Activated naive CD8-positive, alpha-beta T cell treated with anti-CD3 and anti-CD28 coated beads for 36 hours (primary cell): ENCODE data around the gene ADAMTS6. TPM values are rescaled to one million over a fixed set of nuclear protein-coding genes. Genes with fewer than 3 reads are reported as not detected.
"Not testable (repeated sequence)": the region's sequence is repeated elsewhere in the genome, so short reads cannot be mapped to it uniquely, and the experiment has no call there.

Experiments used
- DNase-seq: peaks from one replicate; pipeline ENCODE4 v3.0.0; 2021
- H3K27ac Mint-ChIP-seq: one replicate; pipeline ENCODE4 v1.8.0; 2022; ENCODE audit warnings: mild to moderate bottlenecking, moderate library complexity, mixed read lengths
- H3K27me3 Mint-ChIP-seq: one replicate; pipeline ENCODE4 v1.8.0; 2022; ENCODE audit warnings: mild to moderate bottlenecking, mixed read lengths
- H3K36me3 Mint-ChIP-seq: one replicate; pipeline ENCODE4 v1.8.0; 2021; ENCODE audit warnings: mild to moderate bottlenecking, mixed read lengths
- H3K4me1 Mint-ChIP-seq: one replicate; pipeline ENCODE4 v1.8.0; 2021; ENCODE audit warnings: mixed read lengths
- H3K4me3 Mint-ChIP-seq: one replicate; pipeline ENCODE4 v1.8.0; 2022; ENCODE audit warnings: mild to moderate bottlenecking, moderate library complexity, mixed read lengths
- H3K9me3 Mint-ChIP-seq: one replicate; pipeline ENCODE4 v1.8.0; 2022; ENCODE audit warnings: mixed read lengths
- total RNA-seq, 2 experiments: library from RNA; stranded (reverse); gene quantifications; one replicate each; pipeline ENCODE4 v1.2.3, GENCODE V29; 2021

The ADAMTS6 gene
- total RNA-seq = 1 to 10 TPM; 1.5 to 1.6 TPM

GRCh38 chr5:65481635-65482295 is at the start of gene ADAMTS6:
Gene ADAMTS6, minus strand, starts transcription at chr5:65481920. Its CDS starts 8,247 bp downstream, at chr5:65473673.
- H3K4me3 Mint-ChIP-seq = no peak within 1 kb of the TSS
- H3K27ac Mint-ChIP-seq = peak within 1 kb of the TSS; percentile 82
- peak; percentile 85 for DNase-seq
- no peaks in the 10 kb centered on the region for H3K36me3 Mint-ChIP-seq
- no peaks in the 10 kb centered on the region for H3K9me3 Mint-ChIP-seq
- peaks cover 12% of the 10 kb centered on the region for H3K4me1 Mint-ChIP-seq
- H3K27me3 Mint-ChIP-seq = no peaks in the 10 kb centered on the region

GRCh38 chr5:65530904-65531303 is 49.2 kb upstream of the ADAMTS6 start:
- H3K4me1 Mint-ChIP-seq = no peaks in the 10 kb centered on the region
- no peaks in the 10 kb centered on the region for H3K27me3 Mint-ChIP-seq

GRCh38 chr5:65525726-65526125 is 44.0 kb upstream of the ADAMTS6 start:
- H3K27ac Mint-ChIP-seq = no peak overlapping the region
- no peak overlapping the region for H3K4me3 Mint-ChIP-seq
- H3K4me1 Mint-ChIP-seq = no peaks in the 10 kb centered on the region
- H3K36me3 Mint-ChIP-seq = peaks cover 22% of the 10 kb centered on the region
- no peak for DNase-seq
- no peaks in the 10 kb centered on the region for H3K27me3 Mint-ChIP-seq
- H3K9me3 Mint-ChIP-seq = no peaks in the 10 kb centered on the region

More at GRCh38 chr5:65530904-65531303, 49.2 kb upstream of the ADAMTS6 start:
- no peak overlapping the region for H3K27ac Mint-ChIP-seq
- DNase-seq = no peak
- no peak overlapping the region for H3K4me3 Mint-ChIP-seq
- no peaks in the 10 kb centered on the region for H3K9me3 Mint-ChIP-seq
- H3K36me3 Mint-ChIP-seq = peaks cover 18% of the 10 kb centered on the region

- no peak overlapping the region for H3K27ac Mint-ChIP-seq
- H3K4me1 Mint-ChIP-seq = no peaks in the 10 kb centered on the region
- DNase-seq = no peak
- H3K27me3 Mint-ChIP-seq = no peaks in the 10 kb centered on the region
- peaks cover 11% of the 10 kb centered on the region for H3K36me3 Mint-ChIP-seq
- H3K4me3 Mint-ChIP-seq = no peak overlapping the region
- H3K9me3 Mint-ChIP-seq = peaks cover 2% of the 10 kb centered on the region
These were observed 30.6 kb upstream of the ADAMTS6 start for GRCh38 chr5:65512170-65512937.

- peaks cover 2% of the 10 kb centered on the region for H3K4me1 Mint-ChIP-seq
- no peak overlapping the region for H3K27ac Mint-ChIP-seq
- no peak overlapping the region for H3K4me3 Mint-ChIP-seq
- no peaks in the 10 kb centered on the region for H3K36me3 Mint-ChIP-seq
- H3K27me3 Mint-ChIP-seq = no peaks in the 10 kb centered on the region
- no peak for DNase-seq
- H3K9me3 Mint-ChIP-seq = no peaks in the 10 kb centered on the region
These were observed 27.3 kb upstream of the ADAMTS6 start for GRCh38 chr5:65508978-65509377.

GRCh38 chr5:65506961-65507360 is 25.2 kb upstream of the ADAMTS6 start:
- Mint-ChIP-seq H3K9me3 (no peaks in the 10 kb centered on the region), H3K4me1 (peaks cover 2% of the 10 kb centered on the region), H3K36me3 (peaks cover 3% of the 10 kb centered on the region), H3K27ac (no peak overlapping the region), H3K4me3 (no peak overlapping the region), H3K27me3 (no peaks in the 10 kb centered on the region)
- no peak for DNase-seq

GRCh38 chr5:65489119-65489518 is 7.4 kb upstream of the ADAMTS6 start:
- Mint-ChIP-seq H3K4me1 (no peaks in the 10 kb centered on the region), H3K27ac (no peak overlapping the region), H3K36me3 (no peaks in the 10 kb centered on the region), H3K9me3 (no peaks in the 10 kb centered on the region), H3K4me3 (no peak overlapping the region), H3K27me3 (no peaks in the 10 kb centered on the region)
- DNase-seq = no peak

GRCh38 chr5:65488038-65488687 is 6.4 kb upstream of the ADAMTS6 start:
- not testable (repeated sequence) for H3K27me3 Mint-ChIP-seq, H3K36me3 Mint-ChIP-seq, H3K27ac Mint-ChIP-seq, DNase-seq, H3K4me3 Mint-ChIP-seq, H3K4me1 Mint-ChIP-seq, H3K9me3 Mint-ChIP-seq

GRCh38 chr5:65486803-65487202 is 5.1 kb upstream of the ADAMTS6 start:
- not testable (repeated sequence) for H3K27me3 Mint-ChIP-seq, H3K9me3 Mint-ChIP-seq, H3K36me3 Mint-ChIP-seq, H3K27ac Mint-ChIP-seq, DNase-seq, H3K4me3 Mint-ChIP-seq
- peaks cover 11% of the 10 kb centered on the region for H3K4me1 Mint-ChIP-seq

GRCh38 chr5:65485405-65485804 is 3.7 kb upstream of the ADAMTS6 start:
- no peak for DNase-seq
- Mint-ChIP-seq H3K4me1 (peaks cover 12% of the 10 kb centered on the region), H3K27me3 (no peaks in the 10 kb centered on the region), H3K9me3 (no peaks in the 10 kb centered on the region), H3K27ac (no peak overlapping the region), H3K4me3 (no peak overlapping the region), H3K36me3 (no peaks in the 10 kb centered on the region)

GRCh38 chr5:65483546-65484346 is 2.0 kb upstream of the ADAMTS6 start:
- Mint-ChIP-seq H3K36me3 (no peaks in the 10 kb centered on the region), H3K27ac (peak overlapping the region; percentile 82), H3K27me3 (no peaks in the 10 kb centered on the region), H3K4me1 (peaks cover 12% of the 10 kb centered on the region), H3K4me3 (no peak overlapping the region), H3K9me3 (no peaks in the 10 kb centered on the region)
- no peak for DNase-seq

GRCh38 chr5:65482736-65483545 is 1.2 kb upstream of the ADAMTS6 start:
- no peaks in the 10 kb centered on the region for H3K36me3 Mint-ChIP-seq
- no peaks in the 10 kb centered on the region for H3K27me3 Mint-ChIP-seq
- no peaks in the 10 kb centered on the region for H3K9me3 Mint-ChIP-seq
- H3K27ac Mint-ChIP-seq = peak overlapping the region; percentile 82
- no peak for DNase-seq
- no peak overlapping the region for H3K4me3 Mint-ChIP-seq
- H3K4me1 Mint-ChIP-seq = peaks cover 12% of the 10 kb centered on the region

- Mint-ChIP-seq H3K9me3 (no peaks in the 10 kb centered on the region), H3K4me3 (no peak overlapping the region), H3K36me3 (no peaks in the 10 kb centered on the region), H3K4me1 (peaks cover 12% of the 10 kb centered on the region), H3K27me3 (no peaks in the 10 kb centered on the region), H3K27ac (peak overlapping the region; percentile 82)
- DNase-seq = no peak
These were observed 596 bp upstream of the ADAMTS6 start for GRCh38 chr5:65482296-65482735.

- H3K4me1 Mint-ChIP-seq = peaks cover 12% of the 10 kb centered on the region
- no peaks in the 10 kb centered on the region for H3K27me3 Mint-ChIP-seq
- no peaks in the 10 kb centered on the region for H3K36me3 Mint-ChIP-seq
- H3K27ac Mint-ChIP-seq = peak overlapping the region; percentile 82
- DNase-seq = no peak
- H3K9me3 Mint-ChIP-seq = no peaks in the 10 kb centered on the region
- no peak overlapping the region for H3K4me3 Mint-ChIP-seq
These were observed 544 bp downstream of the ADAMTS6 start for GRCh38 chr5:65481171-65481581.
